DOHH2 (cell line): ENCODE data around the gene RASAL1.

ENCODE experiments used
- H3F3A ChIP-seq: fragments of 200-600 bp; sonication (generic), shearing (Covaris generic); 2 replicates; pipeline ENCODE4 v1.6.0; 2016; ENCODE audit warnings: antibody characterized with exemption, mild to moderate bottlenecking; ENCODE audit not compliant: control insufficient read depth, insufficient read depth
- H3K27ac ChIP-seq: fragments of 200-600 bp; sonication (generic); 2 replicates; pipeline ENCODE4 v1.5.1; 2014; ENCODE audit warnings: low read depth, mild to moderate bottlenecking, low read length, moderate library complexity
- H3K27me3 ChIP-seq: fragments of 200-600 bp; sonication (generic); 2 replicates; pipeline ENCODE4 v1.6.1; 2014; ENCODE audit warnings: mild to moderate bottlenecking, low read length, mixed read lengths; ENCODE audit not compliant: control insufficient read depth
- H3K36me3 ChIP-seq: fragments of 200-600 bp; sonication (generic); 2 replicates; pipeline ENCODE4 v1.6.1; 2014; ENCODE audit warnings: mild to moderate bottlenecking, low read length, moderate library complexity, mixed read lengths; ENCODE audit not compliant: control insufficient read depth
- H3K4me1 ChIP-seq: fragments of 200-600 bp; sonication (generic); 2 replicates; pipeline ENCODE4 v1.6.1; 2014; ENCODE audit warnings: mild to moderate bottlenecking, low read length, mixed read lengths; ENCODE audit not compliant: control insufficient read depth
- H3K4me2 ChIP-seq: fragments of 200-600 bp; sonication (generic); 2 replicates; pipeline ENCODE4 v1.6.0; 2014; ENCODE audit warnings: mild to moderate bottlenecking, low read length, moderate library complexity
- H3K4me3 ChIP-seq: fragments of 200-600 bp; sonication (generic); 2 replicates; pipeline ENCODE4 v1.5.1; 2014; ENCODE audit warnings: mild to moderate bottlenecking, low read length, mixed read lengths
- H3K79me2 ChIP-seq: fragments of 200-600 bp; sonication (generic); 2 replicates; pipeline ENCODE4 v1.6.1; 2014; ENCODE audit warnings: mild to moderate bottlenecking, low read length, mixed read lengths; ENCODE audit not compliant: control insufficient read depth
- H3K9me2 ChIP-seq: fragments of 200-600 bp; sonication (generic); replicated peaks from 2 replicates; pipeline ENCODE4 v1.6.1; 2014; ENCODE audit warnings: mild to moderate bottlenecking, low read length, mixed read lengths; ENCODE audit not compliant: control insufficient read depth
- H3K9me3 ChIP-seq: fragments of 200-600 bp; sonication (generic); 2 replicates; pipeline ENCODE4 v1.6.1; 2014; ENCODE audit warnings: antibody characterized with exemption, low read length, mixed read lengths; ENCODE audit not compliant: control insufficient read depth, insufficient read depth
- H4K20me1 ChIP-seq: fragments of 200-600 bp; sonication (generic); 2 replicates; pipeline ENCODE4 v1.6.0; 2014; ENCODE audit warnings: low read depth, mild to moderate bottlenecking, antibody characterized with exemption, low read length, moderate library complexity; ENCODE audit not compliant: control insufficient read depth, insufficient read depth
- CTCF ChIP-seq: fragments of 200-600 bp; sonication (generic); IDR thresholded peaks from one replicate; pipeline ENCODE4 v1.5.1; 2014; ENCODE audit warnings: antibody characterized with exemption, mild to moderate bottlenecking, low read depth, low read length; ENCODE audit not compliant: poor library complexity, severe bottlenecking
- EZH2phosphoT487 ChIP-seq: fragments of 200-600 bp; sonication (generic); IDR thresholded peaks from 2 replicates; pipeline ENCODE4 v1.6.1; 2017; ENCODE audit warnings: borderline replicate concordance, mild to moderate bottlenecking, antibody characterized with exemption, low read length, moderate library complexity, mixed read lengths

RASAL1 gene

GRCh38 chr12:113116875-113117274 is 18.7 kb downstream of the RASAL1 start:
- Histone ChIP-seq H3K79me2 (no peaks in the 10 kb centered on the region), H3K4me1 (peaks cover 20% of the 10 kb centered on the region), H3K9me3 (no peaks in the 10 kb centered on the region), H3K27ac (no peak overlapping the region), H3F3A (no peaks in the 10 kb centered on the region), H3K4me2 (no peak overlapping the region), H3K27me3 (no peaks in the 10 kb centered on the region), H3K9me2 (no peaks in the 10 kb centered on the region), H3K36me3 (peaks cover 1% of the 10 kb centered on the region), H3K4me3 (no peak overlapping the region), H4K20me1 (no peaks in the 10 kb centered on the region)
- TF ChIP-seq CTCF: no peak
- no peak for TF ChIP-seq EZH2phosphoT487

GRCh38 chr12:113115455-113116126 is 20.0 kb downstream of the RASAL1 start:
- Histone ChIP-seq H3K27ac (no peak overlapping the region), H3K4me1 (peaks cover 7% of the 10 kb centered on the region), H3F3A (no peaks in the 10 kb centered on the region), H3K9me2 (no peaks in the 10 kb centered on the region), H4K20me1 (no peaks in the 10 kb centered on the region), H3K4me3 (no peak overlapping the region), H3K79me2 (no peaks in the 10 kb centered on the region), H3K4me2 (no peak overlapping the region), H3K27me3 (no peaks in the 10 kb centered on the region), H3K36me3 (no peaks in the 10 kb centered on the region; the same call in 1 of the 2 replicates), H3K9me3 (no peaks in the 10 kb centered on the region)
- TF ChIP-seq EZH2phosphoT487 (no peak), CTCF (no peak)

- no peaks in the 10 kb centered on the region for H3F3A ChIP-seq
- no peaks in the 10 kb centered on the region for H3K79me2 ChIP-seq
- H4K20me1 ChIP-seq: no peaks in the 10 kb centered on the region
- no peak overlapping the region for H3K4me2 ChIP-seq
- no peaks in the 10 kb centered on the region for H3K36me3 ChIP-seq
- peaks cover 8% of the 10 kb centered on the region for H3K4me1 ChIP-seq
- TF ChIP-seq EZH2phosphoT487 (no peak), CTCF (no peak)
- no peak overlapping the region for H3K27ac ChIP-seq
- H3K9me2 ChIP-seq: no peaks in the 10 kb centered on the region
- no peaks in the 10 kb centered on the region for H3K27me3 ChIP-seq
- no peak overlapping the region for H3K4me3 ChIP-seq
- no peaks in the 10 kb centered on the region for H3K9me3 ChIP-seq
Observed at GRCh38 chr12:113114447-113115178, 20.9 kb downstream of the RASAL1 start.
